ENCODE results near the gene SERPINA1. TPM values are rescaled to one million over a fixed set of nuclear protein-coding genes. Genes with fewer than 3 reads are reported as not detected.

SERPINA1 gene
- total RNA-seq, 3 donors from 2014 or later: 98.3 to 311 (median 225) TPM

DNA sequence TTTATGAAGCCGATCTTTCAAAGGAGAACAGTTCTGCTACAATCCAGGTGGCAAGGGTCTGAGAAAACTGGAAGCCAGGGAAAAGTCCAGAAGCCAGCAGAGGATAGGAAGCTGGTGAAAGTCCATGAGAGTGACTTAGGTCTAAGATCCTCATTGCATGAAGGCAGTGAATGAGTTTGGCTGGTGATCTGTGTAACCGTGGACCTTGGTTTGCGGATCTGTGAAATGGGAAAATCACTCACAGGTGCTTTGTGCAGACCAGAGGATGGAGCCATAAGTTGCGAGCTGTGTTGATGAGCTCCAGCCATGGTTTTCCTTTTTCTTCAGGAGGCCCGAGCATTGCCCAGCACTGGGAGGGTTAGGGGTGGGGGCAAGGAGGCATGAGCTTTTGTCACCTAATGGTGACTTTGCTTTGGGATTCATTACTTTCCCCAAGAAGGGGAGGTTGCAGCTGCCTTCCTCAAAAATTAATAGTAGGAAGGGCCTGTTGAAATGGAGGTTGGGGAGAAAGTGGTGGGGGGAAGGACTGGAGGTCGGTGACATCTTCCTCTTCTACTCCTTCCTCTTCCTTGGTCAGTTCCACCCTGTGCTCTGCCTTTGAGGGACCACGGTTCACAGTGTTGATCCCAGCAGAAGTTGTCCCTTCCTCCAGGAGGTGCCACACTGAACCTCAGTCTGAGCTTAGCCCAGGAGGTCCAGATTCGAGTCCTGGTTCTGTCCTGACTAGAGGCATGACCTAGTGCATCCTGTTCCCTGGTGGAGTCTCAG is 45.0 kb downstream of the SERPINA1 start:
- DNase-seq: no peak
- H3K9me3 ChIP-seq: no peaks in the 10 kb centered on the region
- TF ChIP-seq, protein P1, sequence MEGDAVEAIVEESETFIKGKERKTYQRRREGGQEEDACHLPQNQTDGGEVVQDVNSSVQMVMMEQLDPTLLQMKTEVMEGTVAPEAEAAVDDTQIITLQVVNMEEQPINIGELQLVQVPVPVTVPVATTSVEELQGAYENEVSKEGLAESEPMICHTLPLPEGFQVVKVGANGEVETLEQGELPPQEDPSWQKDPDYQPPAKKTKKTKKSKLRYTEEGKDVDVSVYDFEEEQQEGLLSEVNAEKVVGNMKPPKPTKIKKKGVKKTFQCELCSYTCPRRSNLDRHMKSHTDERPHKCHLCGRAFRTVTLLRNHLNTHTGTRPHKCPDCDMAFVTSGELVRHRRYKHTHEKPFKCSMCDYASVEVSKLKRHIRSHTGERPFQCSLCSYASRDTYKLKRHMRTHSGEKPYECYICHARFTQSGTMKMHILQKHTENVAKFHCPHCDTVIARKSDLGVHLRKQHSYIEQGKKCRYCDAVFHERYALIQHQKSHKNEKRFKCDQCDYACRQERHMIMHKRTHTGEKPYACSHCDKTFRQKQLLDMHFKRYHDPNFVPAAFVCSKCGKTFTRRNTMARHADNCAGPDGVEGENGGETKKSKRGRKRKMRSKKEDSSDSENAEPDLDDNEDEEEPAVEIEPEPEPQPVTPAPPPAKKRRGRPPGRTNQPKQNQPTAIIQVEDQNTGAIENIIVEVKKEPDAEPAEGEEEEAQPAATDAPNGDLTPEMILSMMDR (IDR thresholded peaks at IDR 0.05): no peak
- no peak overlapping the region for H3K4me3 ChIP-seq
- no peaks in the 10 kb centered on the region for H3K36me3 ChIP-seq (ENCODE audit: low read depth)
- no peak for ATAC-seq
- H3K4me1 ChIP-seq (ENCODE audit: low read depth): peaks cover 9% of the 10 kb centered on the region
- intact Hi-C loops (cut with DNase I, micrococcal nuclease): no loop called here

GRCh38 chr14:94342334-94342934 is 46.0 kb downstream of the SERPINA1 start:
- no peak overlapping the region for H3K4me3 ChIP-seq
- ATAC-seq: peak; percentile 94

DNA sequence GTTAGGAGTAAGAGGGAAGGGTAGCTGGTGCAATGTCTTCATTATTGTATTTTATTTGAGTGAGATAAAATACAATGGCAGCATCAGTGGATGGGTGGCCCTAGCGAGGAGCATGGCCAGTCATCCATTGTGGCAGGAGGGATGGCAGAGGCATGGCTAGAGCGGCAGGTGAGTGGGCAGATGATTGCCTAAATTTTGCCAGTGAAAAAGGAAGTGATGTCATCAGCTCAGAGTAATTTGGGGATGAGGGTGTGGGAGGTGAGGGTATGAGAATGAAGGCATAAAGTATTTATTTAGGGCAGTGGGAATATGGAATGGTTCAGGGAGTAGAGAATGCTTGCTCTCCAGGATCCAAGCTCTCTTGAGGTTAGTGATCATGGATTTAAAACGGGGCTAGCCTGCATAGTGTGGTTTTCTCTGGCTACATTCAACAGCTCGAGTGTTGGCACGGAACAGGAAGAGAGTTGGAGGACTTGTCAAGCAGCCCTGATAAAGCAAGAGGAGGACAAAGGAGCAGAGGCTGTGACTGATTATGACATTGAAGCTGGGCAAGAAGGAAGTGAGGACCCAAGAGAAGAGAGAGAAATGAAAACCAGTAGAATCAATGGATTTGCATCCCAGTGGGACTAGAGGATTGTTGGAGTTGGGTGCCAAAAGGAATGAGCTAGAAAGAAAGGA is 46.6 kb downstream of the SERPINA1 start:
- no peaks in the 10 kb centered on the region for H3K36me3 ChIP-seq (ENCODE audit: low read depth)
- DNase-seq (no peak), ATAC-seq (peak; percentile 64)
- TF ChIP-seq, protein P1 (IDR thresholded peaks at IDR 0.05): no peak
- no peaks in the 10 kb centered on the region for H3K9me3 ChIP-seq
- H3K4me3 ChIP-seq: no peak overlapping the region
- peaks cover 9% of the 10 kb centered on the region for H3K4me1 ChIP-seq (ENCODE audit: low read depth)
- intact Hi-C loops (cut with DNase I, micrococcal nuclease): no loop called here

More at GRCh38 chr14:94342334-94342934, 46.0 kb downstream of the SERPINA1 start:
- Histone ChIP-seq H3K4me1 (ENCODE audit: low read depth) (peaks cover 9% of the 10 kb centered on the region), H3K9me3 (no peaks in the 10 kb centered on the region), H3K36me3 (ENCODE audit: low read depth) (no peaks in the 10 kb centered on the region)
- peak; percentile 84 to 98 (median 85) for DNase-seq
- intact Hi-C loops (cut with DNase I, micrococcal nuclease): no loop called here
- TF ChIP-seq, protein P1 (IDR thresholded peaks at IDR 0.05): no peak

DNA sequence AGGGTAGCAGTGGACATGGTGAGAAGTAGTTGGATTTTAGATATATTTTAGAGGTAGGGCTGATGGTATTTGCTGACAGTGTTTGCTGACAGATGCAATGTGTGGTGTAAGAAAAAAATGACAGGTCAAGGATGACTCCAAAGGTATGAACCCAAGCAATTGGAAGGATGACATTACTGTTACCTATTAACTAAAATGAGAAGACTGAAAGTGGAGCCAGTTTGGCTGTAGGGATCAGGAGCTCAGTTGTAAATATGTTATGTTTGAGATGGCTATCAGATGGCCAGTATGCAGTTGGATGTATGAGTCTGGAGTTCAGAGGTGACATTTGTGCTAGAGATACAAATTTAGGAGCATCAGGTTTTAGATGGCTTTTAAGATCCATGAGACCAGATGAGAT is 47.9 kb downstream of the SERPINA1 start:
- TF ChIP-seq, protein P1 (IDR thresholded peaks at IDR 0.05): no peak
- Histone ChIP-seq H3K4me3 (no peak overlapping the region), H3K4me1 (ENCODE audit: low read depth) (peaks cover 9% of the 10 kb centered on the region), H3K9me3 (no peaks in the 10 kb centered on the region), H3K36me3 (ENCODE audit: low read depth) (no peaks in the 10 kb centered on the region)
- ATAC-seq (no peak), DNase-seq (no peak)
- intact Hi-C loops (cut with DNase I, micrococcal nuclease): no loop called here

- H3K9me3 ChIP-seq: no peaks in the 10 kb centered on the region
- intact Hi-C loops (cut with DNase I, micrococcal nuclease): no loop called here
- ATAC-seq (no peak), DNase-seq (no peak)
- H3K4me3 ChIP-seq: no peak overlapping the region
- H3K4me1 ChIP-seq (ENCODE audit: low read depth): peaks cover 9% of the 10 kb centered on the region
- TF ChIP-seq, protein P1 (IDR thresholded peaks at IDR 0.05): no peak
- H3K36me3 ChIP-seq (ENCODE audit: low read depth): no peaks in the 10 kb centered on the region
Observed at GRCh38 chr14:94338023-94338422, 50.4 kb downstream of the SERPINA1 start.
